ENCODE results near the gene ANGPTL2. TPM values are rescaled to one million over a fixed set of nuclear protein-coding genes. Genes with fewer than 3 reads are reported as not detected.

The ANGPTL2 gene
- total and polyA plus RNA-seq, 12 donors = 3.0 to 32.6 (median 11.4) TPM

DNA sequence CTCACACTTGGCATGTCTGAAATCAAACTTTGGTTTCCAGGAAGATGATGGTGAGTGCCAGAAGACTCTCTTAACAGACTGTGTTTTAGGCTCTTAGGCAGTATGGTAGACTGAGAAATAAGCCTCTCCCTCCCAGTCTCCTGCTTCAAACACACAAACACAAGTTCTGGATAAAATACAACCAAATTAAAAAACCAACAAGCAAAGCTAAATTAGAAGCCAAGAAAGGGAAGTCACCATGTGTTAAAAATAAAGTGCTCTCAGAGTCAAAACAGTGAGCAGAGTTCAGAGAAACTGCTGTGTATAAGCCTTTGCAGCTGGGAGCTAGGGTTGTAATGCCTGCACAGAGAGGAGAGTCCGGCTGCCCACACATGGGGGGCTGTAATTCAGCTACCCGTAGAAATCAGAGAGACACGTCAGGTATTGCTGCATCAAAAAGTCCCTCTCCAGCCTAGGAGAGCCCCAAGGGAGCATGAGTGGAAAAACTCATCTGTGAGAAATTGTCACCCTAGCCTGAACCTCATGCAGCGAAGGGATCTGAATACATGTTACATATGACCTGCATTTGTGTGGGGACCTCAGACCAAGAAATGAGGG lies 62.6 kb downstream of the ANGPTL2 start:
- 69 to 84% (median 77%) methylated on average over 4 of the region's 4 CpGs for WGBS, 4 donors
- no peak overlapping the region for H3K27ac ChIP-seq
- no peaks in the 10 kb centered on the region for H3K9me3 ChIP-seq (replicated peaks in 1 of 3)
- H3K4me1 ChIP-seq (replicated peaks in 1 of 2) = peaks cover 6 to 9% of the 10 kb centered on the region in 2 donors
- DNase-seq = peak in 1 of 7 donors; percentile 25
- TF ChIP-seq CTCF (IDR thresholded peaks at IDR 0.05) = no peak
- TF ChIP-seq POLR2A (IDR thresholded peaks at IDR 0.05) = no peak
- H3K4me3 ChIP-seq = no peak overlapping the region
- H3K36me3 ChIP-seq (replicated peaks in 1 of 2) = no peaks in the 10 kb centered on the region
- intact Hi-C loops (cut with DNase I) = no loop called here
- no peaks in the 10 kb centered on the region for H3K27me3 ChIP-seq

- Histone ChIP-seq H3K27me3 (no peaks in the 10 kb centered on the region), H3K27ac (peak overlapping the region in 1 of 5 donors; percentile 54), H3K4me3 (no peak overlapping the region), H3K36me3 (replicated peaks in 1 of 2) (no peaks in the 10 kb centered on the region), H3K9me3 (replicated peaks in 1 of 3) (no peaks in the 10 kb centered on the region), H3K4me1 (replicated peaks in 1 of 2) (peaks cover 6 to 10% of the 10 kb centered on the region in 2 donors)
- WGBS, 4 donors = 88 to 96% (median 90%) methylated on average over 2 of the region's 2 CpGs
- intact Hi-C loops (cut with DNase I) = no loop called here
- DNase-seq = peak in 1 of 7 donors; percentile 15
- TF ChIP-seq POLR2A (IDR thresholded peaks at IDR 0.05) (no peak), CTCF (IDR thresholded peaks at IDR 0.05) (no peak)
Measured at GRCh38 chr9:127059030-127059429, 63.4 kb downstream of the ANGPTL2 start.

DNA sequence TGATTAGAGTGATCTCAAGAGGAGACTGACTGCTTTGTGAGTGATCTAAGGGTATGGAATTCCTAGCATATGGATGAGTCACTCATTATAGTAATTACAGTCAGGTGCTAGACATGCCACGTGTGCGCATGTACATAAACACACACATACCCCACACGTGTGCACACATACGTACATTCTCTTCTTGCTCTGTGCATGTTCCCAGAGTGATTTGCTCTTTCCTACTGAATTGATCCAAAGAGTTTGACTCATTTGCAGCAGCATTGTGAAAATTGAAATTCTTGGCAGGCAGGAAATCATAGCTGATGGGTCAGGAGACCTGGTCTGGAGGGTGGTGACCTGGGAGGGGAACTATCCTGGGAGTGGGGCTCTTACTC lies 63.8 kb downstream of the ANGPTL2 start:
- peak overlapping the region in 2 of 5 donors; percentile 43 to 76 for H3K27ac ChIP-seq
- H3K36me3 ChIP-seq (replicated peaks in 1 of 2) = no peaks in the 10 kb centered on the region
- H3K4me3 ChIP-seq = no peak overlapping the region
- no peaks in the 10 kb centered on the region for H3K27me3 ChIP-seq
- DNase-seq = peak in 1 of 7 donors; percentile 7
- intact Hi-C loops (cut with DNase I) = no loop called here
- H3K9me3 ChIP-seq (replicated peaks in 1 of 3) = no peaks in the 10 kb centered on the region
- WGBS, 4 donors = 87 to 95% (median 92%) methylated on average over 4 of the region's 4 CpGs
- no peak for TF ChIP-seq CTCF (IDR thresholded peaks at IDR 0.05)
- TF ChIP-seq POLR2A (IDR thresholded peaks at IDR 0.05) = no peak
- peaks cover 6 to 14% of the 10 kb centered on the region in 2 donors for H3K4me1 ChIP-seq (replicated peaks in 1 of 2)

- WGBS, 4 donors = 68 to 74% (median 69%) methylated on average over 7 of the region's 7 CpGs
- H3K27me3 ChIP-seq = no peaks in the 10 kb centered on the region
- H3K36me3 ChIP-seq (replicated peaks in 1 of 2) = no peaks in the 10 kb centered on the region
- peak overlapping the region in 2 of 5 donors; percentile 43 to 76 for H3K27ac ChIP-seq
- no peak for TF ChIP-seq POLR2A (IDR thresholded peaks at IDR 0.05)
- TF ChIP-seq CTCF (IDR thresholded peaks at IDR 0.05) = no peak
- peaks cover 6 to 19% of the 10 kb centered on the region in 2 donors for H3K4me1 ChIP-seq (replicated peaks in 1 of 2)
- H3K9me3 ChIP-seq (replicated peaks in 1 of 3) = no peaks in the 10 kb centered on the region
- DNase-seq = peak in 6 of 7 donors; percentile 45 to 70 (median 60)
- H3K4me3 ChIP-seq = no peak overlapping the region
- intact Hi-C loops (cut with DNase I) = no loop called here
Measured at GRCh38 chr9:127058011-127058644, 64.3 kb downstream of the ANGPTL2 start.
